Kidney (tissue), 14 donors: Measurements from ENCODE around the gene SLC23A2. TPM values are rescaled to one million over a fixed set of nuclear protein-coding genes. Genes with fewer than 3 reads are reported as not detected.

Experiments used
- DNase-seq, 5 donors: peaks; one replicate each; pipeline ENCODE4 v3.0.0-alpha.2; 2013 to 2020
- FAIRE-seq: peaks from 2 replicates; lab custom pipeline; 2012; peaks lifted over from hg19 to GRCh38; lab: Jason Lieb, UNC
- H3K27ac ChIP-seq, 2 donors: one replicate each; pipeline ENCODE4 v1.7.0; 2013; ENCODE audit warnings: low read depth in 2 of 2, low read length in 2 of 2, inconsistent platforms in 1 of 2
- H3K27me3 ChIP-seq: one replicate; pipeline ENCODE4 v1.7.1; 2013; ENCODE audit warnings: low read length, inconsistent platforms; ENCODE audit not compliant: control insufficient read depth, insufficient read depth
- H3K36me3 ChIP-seq, 3 donors: one replicate each; pipeline versions ENCODE4 v1.7.0 to v1.7.1; 2013; ENCODE audit warnings: low read length in 3 of 3, control low read depth in 1 of 3, inconsistent platforms in 1 of 3; ENCODE audit not compliant: insufficient read depth in 3 of 3, control insufficient read depth in 2 of 3
- H3K4me1 ChIP-seq, 3 donors: one replicate each; pipeline versions ENCODE4 v1.7.0 to v1.7.1; 2013; ENCODE audit warnings: low read length in 3 of 3, inconsistent platforms in 1 of 3, low read depth in 1 of 3; ENCODE audit not compliant: control insufficient read depth in 2 of 3, insufficient read depth in 2 of 3
- H3K4me3 ChIP-seq, 3 donors: one replicate each; pipeline versions ENCODE4 v1.7.0 to v1.8.1; 2013; ENCODE audit warnings: low read length in 3 of 3, control low read depth in 1 of 3, inconsistent platforms in 1 of 3
- H3K9ac ChIP-seq, 3 donors: one replicate each; pipeline versions ENCODE4 v1.7.0 to v1.7.1; 2013; ENCODE audit warnings: low read length in 3 of 3, control low read depth in 1 of 3, inconsistent platforms in 1 of 3
- H3K9me3 ChIP-seq, 3 donors: one replicate each; pipeline versions ENCODE4 v1.7.0 to v1.7.1; 2013; ENCODE audit warnings: low read length in 3 of 3, control low read depth in 1 of 3, inconsistent platforms in 1 of 3; ENCODE audit not compliant: control insufficient read depth in 2 of 3, insufficient read depth in 1 of 3
- CTCF ChIP-seq: IDR thresholded peaks from 3 replicates; pipeline ENCODE4 v1.5.1; 2012; ENCODE audit warnings: mild to moderate bottlenecking, moderate library complexity, borderline replicate concordance; ENCODE audit not compliant: insufficient read depth; ENCODE audit errors: extremely low read depth
- intact Hi-C: fragments of 100-400 bp; cut with DNase I; formaldehyde crosslinking; loops from one replicate; pipeline ENCODE4 v1.11.1; 2022
- polyA plus RNA-seq: library from polyadenylated mRNA; stranded (reverse); fragments of 350-450 nt; fragmentation: Illumina TruSeq; extraction: RNeasy Lipid Tissue Mini Kit (QIAGEN cat#74804); gene quantifications from one replicate; pipeline ENCODE4 v1.2.3, GENCODE V29; 2014; ENCODE audit warnings: low read depth, low replicate concordance; ENCODE audit not compliant: insufficient read depth
- total RNA-seq: library from RNA; stranded (reverse); fragmentation: NEBNext Ultra II Directional; extraction: Animal tissue kit (Norgen Biotek cat#: 25700); gene quantifications from one replicate; pipeline ENCODE4 v1.2.1, GENCODE V29; 2021
- donor health status: control.
- donor health status: control.
- donor health status: control.
- donor health status: control.
- donor health status: control.
- donor health status: DM: yes; HTN: yes; CAD: no.
- donor health status: Normal renal cell carcinoma (clear cell type).

Gene SLC23A2
- total and polyA plus RNA-seq, 2 donors from 2014 or later = 4.8 to 20.5 TPM

DNA sequence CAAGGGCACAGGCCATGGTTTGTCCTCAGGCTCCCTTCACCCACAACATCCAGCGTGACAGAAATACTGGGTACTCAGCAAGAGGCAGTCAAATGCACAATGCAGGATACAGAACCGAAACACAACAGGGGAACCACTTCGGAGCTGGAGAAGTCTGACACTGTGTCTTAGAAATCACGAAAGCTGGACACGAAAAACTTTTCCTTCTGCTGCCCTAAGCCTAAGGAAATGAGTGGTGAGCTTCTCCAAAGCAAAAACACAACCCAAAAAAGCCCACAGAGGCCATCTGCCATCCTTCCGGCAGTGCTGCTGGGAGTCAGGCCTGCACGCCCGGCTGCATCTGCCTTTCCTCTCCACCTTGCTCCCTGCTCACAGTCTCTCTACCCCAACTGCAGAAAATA lies 106.3 kb downstream of the SLC23A2 start:
- H3K4me1 ChIP-seq = no peaks in the 10 kb centered on the region
- no peak overlapping the region for H3K9ac ChIP-seq
- no peaks in the 10 kb centered on the region for H3K9me3 ChIP-seq
- H3K27me3 ChIP-seq = no peaks in the 10 kb centered on the region
- FAIRE-seq (no peak), DNase-seq (no peak)
- H3K36me3 ChIP-seq = peaks cover 0 to 3% (median 2%) of the 10 kb centered on the region in 3 donors
- intact Hi-C loops = no loop called here
- TF ChIP-seq CTCF = no peak
- no peak overlapping the region for H3K27ac ChIP-seq
- H3K4me3 ChIP-seq = no peak overlapping the region

DNA sequence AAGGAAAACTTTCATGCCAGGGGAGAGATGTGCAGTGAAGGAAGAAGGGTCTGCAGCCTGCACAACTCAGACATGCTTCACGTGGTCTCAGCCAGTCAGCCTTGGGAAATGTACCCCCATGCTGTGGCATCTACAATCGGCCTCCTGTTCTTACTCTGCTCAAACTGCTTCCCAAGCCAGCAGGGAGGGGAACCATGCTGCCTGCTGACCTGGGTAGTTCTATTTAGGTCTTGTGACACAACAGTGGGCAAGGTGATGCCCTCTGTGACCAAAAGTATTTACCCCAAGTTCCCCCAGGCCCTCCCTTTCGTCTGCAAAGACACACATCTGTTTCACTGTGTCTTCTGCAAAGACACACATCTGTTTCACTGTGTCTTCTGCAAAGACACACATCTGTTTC lies 106.9 kb downstream of the SLC23A2 start:
- intact Hi-C loops = no loop called here
- DNase-seq (no peak), FAIRE-seq (no peak)
- Histone ChIP-seq H3K27me3 (no peaks in the 10 kb centered on the region), H3K27ac (no peak overlapping the region), H3K4me3 (no peak overlapping the region), H3K36me3 (peaks cover 0 to 2% (median 2%) of the 10 kb centered on the region in 3 donors), H3K9ac (no peak overlapping the region), H3K4me1 (no peaks in the 10 kb centered on the region), H3K9me3 (no peaks in the 10 kb centered on the region)
- TF ChIP-seq CTCF = no peak

DNA sequence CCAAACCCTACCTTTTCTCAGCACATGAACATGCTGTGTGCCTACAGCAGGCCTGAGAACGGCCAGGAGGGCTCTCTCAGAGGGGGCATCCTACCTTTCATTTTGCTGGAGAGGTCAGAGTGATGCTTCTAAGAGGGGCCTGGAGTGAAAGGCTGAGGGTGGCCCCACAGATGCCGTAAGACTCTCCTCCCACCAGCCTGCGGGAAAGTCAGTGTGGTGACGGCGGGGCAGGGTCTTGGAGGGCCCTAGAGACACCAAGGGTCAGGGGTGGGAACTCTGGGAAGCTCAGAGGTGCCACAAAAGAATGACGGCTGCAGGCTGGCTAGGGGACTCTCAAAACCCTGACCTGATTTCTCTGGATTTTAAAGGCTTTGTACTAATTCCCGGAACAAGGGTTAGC lies 107.6 kb downstream of the SLC23A2 start:
- Histone ChIP-seq H3K4me1 (no peaks in the 10 kb centered on the region), H3K4me3 (no peak overlapping the region), H3K36me3 (peaks cover 0 to 2% (median 0%) of the 10 kb centered on the region in 3 donors), H3K27me3 (no peaks in the 10 kb centered on the region), H3K9ac (no peak overlapping the region), H3K27ac (no peak overlapping the region), H3K9me3 (no peaks in the 10 kb centered on the region)
- no peak for DNase-seq
- intact Hi-C loops = no loop called here
- FAIRE-seq = no peak
- no peak for TF ChIP-seq CTCF

- Histone ChIP-seq H3K4me1 (no peaks in the 10 kb centered on the region), H3K27me3 (no peaks in the 10 kb centered on the region), H3K9me3 (no peaks in the 10 kb centered on the region), H3K27ac (no peak overlapping the region), H3K9ac (no peak overlapping the region), H3K4me3 (no peak overlapping the region), H3K36me3 (no peaks in the 10 kb centered on the region)
- no peak for TF ChIP-seq CTCF
- no peak for DNase-seq
- no peak for FAIRE-seq
- intact Hi-C loops = no loop called here
Measured at GRCh38 chr20:4891997-4892396, 109.3 kb downstream of the SLC23A2 start.
